Measurements from ENCODE around the gene MGAT4A.

- no peak for TF ChIP-seq USF2 (IDR thresholded peaks at IDR 0.05; ENCODE audit: low read depth, low read length)
- no peak for TF ChIP-seq USF2 (CRISPR knock-in tag; IDR thresholded peaks at IDR 0.05; ENCODE audit: borderline replicate concordance)
- TF ChIP-seq CTCF (CRISPR knock-in tag; IDR thresholded peaks at IDR 0.05): no peak
- TF ChIP-seq YY1 (IDR thresholded peaks at IDR 0.05; ENCODE audit: insufficient read depth, insufficient replicate concordance, low read depth, low read length): no peak
These were observed 144.3 kb downstream of the MGAT4A start for GRCh38 chr2:98586551-98587140.
